Natural killer cell (primary cell): Measurements from ENCODE around the gene PTPN6. TPM values are rescaled to one million over a fixed set of nuclear protein-coding genes. Genes with fewer than 3 reads are reported as not detected.

Experiments
- ATAC-seq, 3 donors: fragments of 150-1000 bp in 2 of 3; fragments of 200-7000 bp in 1 of 3; cut with Tn5 transposase; 1 replicate in 1 of 3; 2 replicates in 2 of 3; pipeline ENCODE4 v1.10.0; 2021; ENCODE audit warnings: mild to moderate bottlenecking in 2 of 3, moderate library complexity in 2 of 3
- DNase-seq, 2 donors: peaks; one replicate each; pipeline versions ENCODE4 v3.0.0 to v3.0.0-alpha.2; 2013 to 2021; ENCODE audit warnings: mixed read lengths in 1 of 2
- H3K27ac ChIP-seq: one replicate; pipeline ENCODE4 v1.5.1; 2013; ENCODE audit warnings: mild to moderate bottlenecking, low read length
- H3K27me3 ChIP-seq: one replicate; pipeline ENCODE4 v1.6.1; 2013; ENCODE audit warnings: low read length; ENCODE audit not compliant: control insufficient read depth, insufficient read depth
- H3K36me3 ChIP-seq: one replicate; pipeline ENCODE4 v1.6.1; 2013; ENCODE audit warnings: low read length; ENCODE audit not compliant: control insufficient read depth, insufficient read depth
- H3K4me1 ChIP-seq: one replicate; pipeline ENCODE4 v1.6.1; 2013; ENCODE audit warnings: low read length; ENCODE audit not compliant: control insufficient read depth, insufficient read depth
- H3K4me3 ChIP-seq: one replicate; pipeline ENCODE4 v1.5.1; 2013; ENCODE audit warnings: low read length
- H3K9me3 ChIP-seq: one replicate; pipeline ENCODE4 v1.6.1; 2013; ENCODE audit warnings: low read length; ENCODE audit not compliant: control insufficient read depth, insufficient read depth
- H3K27ac Mint-ChIP-seq, 2 donors: one replicate each; pipeline ENCODE4 v1.8.0; 2022; ENCODE audit warnings: mild to moderate bottlenecking in 2 of 2, mixed read lengths in 2 of 2, moderate library complexity in 1 of 2
- H3K27me3 Mint-ChIP-seq, 2 donors: one replicate each; pipeline ENCODE4 v1.8.0; 2022; ENCODE audit warnings: low read depth in 2 of 2, mixed read lengths in 2 of 2
- H3K36me3 Mint-ChIP-seq: one replicate; pipeline ENCODE4 v1.8.0; 2022; ENCODE audit warnings: mixed read lengths
- H3K4me1 Mint-ChIP-seq, 2 donors: one replicate each; pipeline ENCODE4 v1.8.0; 2022; ENCODE audit warnings: mixed read lengths in 2 of 2
- H3K4me3 Mint-ChIP-seq: one replicate; pipeline ENCODE4 v1.8.0; 2022; ENCODE audit warnings: mild to moderate bottlenecking, moderate library complexity, mixed read lengths
- H3K9me3 Mint-ChIP-seq, 2 donors: one replicate each; pipeline ENCODE4 v1.8.0; 2022; ENCODE audit warnings: mixed read lengths in 2 of 2
- CTCF ChIP-seq: fragments of 200-600 bp; IDR thresholded peaks from one replicate; pipeline ENCODE4 v1.8.0; 2022; ENCODE audit warnings: antibody characterized with exemption
- WGBS: methylation state at CpG from one replicate; pipeline ENCODE4 v1.1.7; 2013; ENCODE audit warnings: missing lambda C conversion rate; ENCODE audit not compliant: insufficient coverage; 5-methylcytosine and 5-hydroxymethylcytosine counted together
- intact Hi-C: fragments of 100-400 bp; cut with micrococcal nuclease; formaldehyde crosslinking; loops from one replicate; pipeline ENCODE4 v1.14.2; 2022
- total RNA-seq, 4 donors: library from RNA; stranded (reverse); fragments of 120-200 nt in 1 of 4; gene quantifications; one replicate each; pipeline versions ENCODE4 v1.2.3 to v1.2.4, GENCODE V29; 2013 to 2022

Gene PTPN6
- total RNA-seq, 3 donors from 2014 or later (not counting 1 experiment from before 2014, with no cell fraction given) = 279 to 357 (median 312) TPM

GRCh38 chr12:6959805-6960592 is 8.8 kb downstream of the PTPN6 start:
- DNase-seq = no peak
- peak overlapping the region; percentile 85 for H3K4me3 Mint-ChIP-seq
- Histone ChIP-seq H3K27ac (peak overlapping the region; percentile 96), H3K27me3 (no peaks in the 10 kb centered on the region), H3K4me1 (peaks cover 87% of the 10 kb centered on the region), H3K36me3 (peaks cover 61% of the 10 kb centered on the region), H3K4me3 (peak overlapping the region; percentile 22), H3K9me3 (no peaks in the 10 kb centered on the region)
- no peak for ATAC-seq
- TF ChIP-seq CTCF = no peak
- intact Hi-C loops = loop anchor here (1.0 kb wide), 2 partner anchors 11 to 16 kb away; partner anchors contain the start of gene C12orf57
- no peaks in the 10 kb centered on the region for H3K27me3 Mint-ChIP-seq
- peaks cover 58 to 72% of the 10 kb centered on the region in 2 donors for H3K4me1 Mint-ChIP-seq
- no peaks in the 10 kb centered on the region for H3K9me3 Mint-ChIP-seq
- H3K36me3 Mint-ChIP-seq = no peaks in the 10 kb centered on the region
- H3K27ac Mint-ChIP-seq = peak overlapping the region; percentile 98 to 99
- 81% methylated on average over 22 of the region's 26 CpGs for WGBS

- H3K36me3 Mint-ChIP-seq = no peaks in the 10 kb centered on the region
- peaks cover 58 to 70% of the 10 kb centered on the region in 2 donors for H3K4me1 Mint-ChIP-seq
- no peaks in the 10 kb centered on the region for H3K27me3 Mint-ChIP-seq
- Histone ChIP-seq H3K4me1 (peaks cover 83% of the 10 kb centered on the region), H3K27me3 (no peaks in the 10 kb centered on the region), H3K36me3 (peaks cover 60% of the 10 kb centered on the region), H3K4me3 (no peak overlapping the region), H3K27ac (peak overlapping the region; percentile 96), H3K9me3 (no peaks in the 10 kb centered on the region)
- ATAC-seq = peak; percentile 15 to 47 (median 22)
- peak overlapping the region; percentile 98 to 99 for H3K27ac Mint-ChIP-seq
- peak in 1 of 2 donors; percentile 68 for DNase-seq
- H3K9me3 Mint-ChIP-seq = no peaks in the 10 kb centered on the region
- intact Hi-C loops = loop anchor here (1.0 kb wide), 1 partner anchor 8 kb away; no protein-coding TSS in a partner anchor
- WGBS = 53% methylated on average over 13 of the region's 13 CpGs
- H3K4me3 Mint-ChIP-seq = peak overlapping the region; percentile 85
- TF ChIP-seq CTCF = peak; percentile 23
Measured at GRCh38 chr12:6960593-6961277, 9.6 kb downstream of the PTPN6 start.

DNA sequence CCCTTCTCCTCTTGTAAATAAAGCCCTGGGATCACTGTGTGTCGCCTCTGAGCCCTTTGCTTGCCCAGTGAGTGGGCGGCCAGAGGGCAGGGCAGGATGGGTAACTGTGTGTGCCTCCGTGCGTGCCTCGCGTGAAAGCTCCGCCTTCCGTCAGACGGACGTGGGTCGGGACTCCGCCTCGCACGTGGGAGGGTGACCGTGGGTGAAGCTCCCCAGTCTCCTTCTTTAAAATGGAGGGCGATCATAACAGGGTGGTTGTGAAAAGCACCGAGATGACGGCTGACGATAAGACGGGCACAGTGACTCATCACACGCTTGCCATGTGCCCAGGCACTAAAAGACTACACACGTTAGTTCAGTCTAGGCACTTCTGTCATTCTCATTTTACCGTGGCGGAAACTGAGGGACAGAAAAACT is 10.1 kb downstream of the PTPN6 start:
- Histone ChIP-seq H3K27ac (peak overlapping the region; percentile 96), H3K27me3 (no peaks in the 10 kb centered on the region), H3K9me3 (no peaks in the 10 kb centered on the region), H3K4me3 (no peak overlapping the region), H3K4me1 (peaks cover 77% of the 10 kb centered on the region), H3K36me3 (peaks cover 60% of the 10 kb centered on the region)
- ATAC-seq = peak; percentile 61 to 85 (median 73)
- no peaks in the 10 kb centered on the region for H3K9me3 Mint-ChIP-seq
- H3K4me3 Mint-ChIP-seq = peak overlapping the region; percentile 85
- H3K27me3 Mint-ChIP-seq = no peaks in the 10 kb centered on the region
- intact Hi-C loops = loop anchor here (1.0 kb wide), 1 partner anchor 9 kb away; no protein-coding TSS in a partner anchor
- WGBS = 11% methylated on average over 24 of the region's 24 CpGs
- H3K27ac Mint-ChIP-seq = peak overlapping the region; percentile 98 to 99
- peaks cover 3% of the 10 kb centered on the region for H3K36me3 Mint-ChIP-seq
- no peak for TF ChIP-seq CTCF
- peak; percentile 74 to 97 for DNase-seq
- peaks cover 53 to 64% of the 10 kb centered on the region in 2 donors for H3K4me1 Mint-ChIP-seq
